Activated T-cell treated with anti-CD3 and anti-CD28 coated beads for 48 hours (primary cell): ENCODE measurements around the gene PYGO1.
A peak's percentile ranks its signal among the peaks of the same experiment; 100 is the strongest.
"Not testable (repeated sequence)": the region's sequence is repeated elsewhere in the genome, so short reads cannot be mapped to it uniquely, and the experiment has no call there.

Experiments
- DNase-seq: peaks from one replicate; pipeline ENCODE4 v3.0.0-alpha.2; 2020; ENCODE audit warnings: low read depth

PYGO1 gene

GRCh38 chr15:55505407-55505806 is 82.7 kb downstream of the PYGO1 start:
- not testable (repeated sequence) for DNase-seq

GRCh38 chr15:55499151-55499550 is 89.0 kb downstream of the PYGO1 start:
- DNase-seq: no peak

- DNase-seq: peak; percentile 75
These were observed 89.8 kb downstream of the PYGO1 start for GRCh38 chr15:55498109-55498938.

GRCh38 chr15:55496716-55497115 is 91.4 kb downstream of the PYGO1 start:
- no peak for DNase-seq

GRCh38 chr15:55494931-55495330 is 93.2 kb downstream of the PYGO1 start:
- DNase-seq: no peak

GRCh38 chr15:55488952-55489600 is 99.1 kb downstream of the PYGO1 start:
- DNase-seq: not testable (repeated sequence)
